ENCODE results near the gene SPAG17. TPM values are rescaled to one million over a fixed set of nuclear protein-coding genes. Genes with fewer than 3 reads are reported as not detected.

The SPAG17 gene
- total RNA-seq, 1 donor from 2014 or later: 0.12 TPM

DNA sequence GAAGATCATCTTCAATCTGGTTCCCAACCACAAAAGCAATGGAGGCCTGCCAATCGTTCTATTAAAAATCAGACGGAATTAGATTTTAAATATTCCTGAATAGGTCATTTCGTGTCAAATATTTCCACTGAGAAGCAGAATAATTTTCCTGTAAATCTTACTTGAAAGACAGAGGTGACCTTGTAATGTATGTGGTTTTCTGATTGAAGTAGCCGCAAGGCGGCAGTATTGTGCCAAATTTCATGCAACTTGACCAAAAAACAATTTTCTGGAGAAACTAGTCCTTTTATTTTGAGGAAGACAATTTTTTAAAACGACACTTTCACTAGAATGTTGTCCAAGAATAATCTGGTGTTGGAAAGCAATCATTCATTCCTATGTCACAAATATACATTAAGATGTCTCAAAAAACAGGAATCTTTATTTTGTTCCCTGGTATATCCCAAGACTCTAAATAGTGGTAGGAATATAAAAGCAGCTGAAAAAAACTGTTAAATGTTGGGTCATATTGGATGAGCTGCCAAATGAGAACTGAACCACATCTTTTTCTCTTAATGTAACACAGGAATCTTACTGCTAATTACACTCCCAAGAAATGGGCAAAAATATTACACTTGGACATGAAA is 33.6 kb downstream of the SPAG17 start:
- Histone ChIP-seq H3K4me1 (peaks cover 7% of the 10 kb centered on the region), H3K9me3 (no peaks in the 10 kb centered on the region), H3K4me3 (no peak overlapping the region), H3K36me3 (no peaks in the 10 kb centered on the region), H3K27ac (no peak overlapping the region), H3K27me3 (no peaks in the 10 kb centered on the region)
- DNase-seq: no peak
- no peak for ATAC-seq
- intact Hi-C loops (cut with DNase I): no loop called here
- TF ChIP-seq, protein P1, sequence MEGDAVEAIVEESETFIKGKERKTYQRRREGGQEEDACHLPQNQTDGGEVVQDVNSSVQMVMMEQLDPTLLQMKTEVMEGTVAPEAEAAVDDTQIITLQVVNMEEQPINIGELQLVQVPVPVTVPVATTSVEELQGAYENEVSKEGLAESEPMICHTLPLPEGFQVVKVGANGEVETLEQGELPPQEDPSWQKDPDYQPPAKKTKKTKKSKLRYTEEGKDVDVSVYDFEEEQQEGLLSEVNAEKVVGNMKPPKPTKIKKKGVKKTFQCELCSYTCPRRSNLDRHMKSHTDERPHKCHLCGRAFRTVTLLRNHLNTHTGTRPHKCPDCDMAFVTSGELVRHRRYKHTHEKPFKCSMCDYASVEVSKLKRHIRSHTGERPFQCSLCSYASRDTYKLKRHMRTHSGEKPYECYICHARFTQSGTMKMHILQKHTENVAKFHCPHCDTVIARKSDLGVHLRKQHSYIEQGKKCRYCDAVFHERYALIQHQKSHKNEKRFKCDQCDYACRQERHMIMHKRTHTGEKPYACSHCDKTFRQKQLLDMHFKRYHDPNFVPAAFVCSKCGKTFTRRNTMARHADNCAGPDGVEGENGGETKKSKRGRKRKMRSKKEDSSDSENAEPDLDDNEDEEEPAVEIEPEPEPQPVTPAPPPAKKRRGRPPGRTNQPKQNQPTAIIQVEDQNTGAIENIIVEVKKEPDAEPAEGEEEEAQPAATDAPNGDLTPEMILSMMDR (IDR thresholded peaks at IDR 0.05): peak; percentile 66

DNA sequence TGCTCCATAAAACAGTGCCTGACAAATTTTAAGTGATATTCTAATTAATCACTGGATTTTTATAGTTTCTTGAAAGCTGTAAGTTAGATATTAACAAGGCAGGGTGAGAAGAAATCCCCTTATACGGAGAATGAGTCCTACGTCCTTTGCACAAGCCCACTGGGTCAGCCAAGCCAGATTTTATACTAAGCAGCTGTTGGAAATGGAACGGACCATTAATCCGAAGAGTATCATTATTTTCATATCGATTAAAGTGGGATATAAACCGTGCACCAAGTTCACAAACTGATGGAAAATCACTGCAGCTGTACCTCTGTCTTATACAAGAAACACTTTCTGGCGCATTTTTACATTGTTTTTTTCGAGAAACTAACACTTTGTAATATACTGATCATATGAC is 35.2 kb downstream of the SPAG17 start:
- Histone ChIP-seq H3K9me3 (no peaks in the 10 kb centered on the region), H3K36me3 (no peaks in the 10 kb centered on the region), H3K4me3 (no peak overlapping the region), H3K27ac (no peak overlapping the region), H3K4me1 (peaks cover 7% of the 10 kb centered on the region), H3K27me3 (no peaks in the 10 kb centered on the region)
- intact Hi-C loops (cut with DNase I): no loop called here
- DNase-seq (no peak), ATAC-seq (no peak)
- TF ChIP-seq, protein P1 (IDR thresholded peaks at IDR 0.05): no peak

DNA sequence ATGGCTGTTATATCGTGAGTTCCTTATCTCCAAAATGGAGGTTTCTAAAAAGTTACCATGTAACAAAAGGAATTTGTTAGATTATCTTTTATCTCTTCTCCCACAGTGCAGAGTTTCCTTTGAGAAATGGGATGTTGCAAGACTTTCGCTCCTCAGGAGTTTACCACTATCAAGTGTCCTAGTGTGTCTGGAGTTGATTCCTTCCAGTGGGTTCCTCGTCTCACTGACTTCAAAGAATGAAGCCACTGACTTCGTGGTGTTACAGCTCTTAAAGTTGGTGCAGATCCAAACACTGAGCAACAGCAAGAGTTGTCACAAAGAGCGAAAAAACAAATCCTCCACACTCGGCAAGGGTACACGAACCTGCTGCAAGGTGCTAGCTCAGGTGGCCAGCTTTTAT is 37.0 kb downstream of the SPAG17 start:
- DNase-seq (no peak), ATAC-seq (no peak)
- intact Hi-C loops (cut with DNase I): no loop called here
- Histone ChIP-seq H3K9me3 (no peaks in the 10 kb centered on the region), H3K27me3 (no peaks in the 10 kb centered on the region), H3K4me3 (no peak overlapping the region), H3K27ac (no peak overlapping the region), H3K36me3 (no peaks in the 10 kb centered on the region), H3K4me1 (peaks cover 7% of the 10 kb centered on the region)
- TF ChIP-seq, protein P1 (IDR thresholded peaks at IDR 0.05): no peak

DNA sequence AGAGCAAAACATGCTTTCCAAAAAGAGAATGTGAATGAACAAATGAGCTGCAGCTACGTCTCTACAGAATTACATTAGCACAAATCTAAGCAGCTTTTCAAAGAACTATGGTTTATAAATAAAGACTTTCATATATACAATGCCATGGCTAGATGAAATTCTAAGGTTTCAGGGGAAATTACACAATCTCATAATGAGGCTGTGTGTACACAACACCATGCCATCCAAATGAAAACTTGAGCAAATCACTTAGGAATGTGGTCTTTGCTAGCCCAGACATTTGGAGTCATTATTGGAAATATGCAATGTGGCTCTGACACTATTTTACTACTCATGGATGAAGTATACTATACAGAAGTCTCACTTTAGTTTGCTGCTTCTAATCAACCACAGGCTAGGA is 37.5 kb downstream of the SPAG17 start:
- H3K4me3 ChIP-seq: no peak overlapping the region
- no peak overlapping the region for H3K27ac ChIP-seq
- TF ChIP-seq, protein P1 (IDR thresholded peaks at IDR 0.05): no peak
- no peaks in the 10 kb centered on the region for H3K27me3 ChIP-seq
- ATAC-seq (peak; percentile 68), DNase-seq (no peak)
- H3K9me3 ChIP-seq: no peaks in the 10 kb centered on the region
- peaks cover 7% of the 10 kb centered on the region for H3K4me1 ChIP-seq
- intact Hi-C loops (cut with DNase I): no loop called here
- H3K36me3 ChIP-seq: no peaks in the 10 kb centered on the region

DNA sequence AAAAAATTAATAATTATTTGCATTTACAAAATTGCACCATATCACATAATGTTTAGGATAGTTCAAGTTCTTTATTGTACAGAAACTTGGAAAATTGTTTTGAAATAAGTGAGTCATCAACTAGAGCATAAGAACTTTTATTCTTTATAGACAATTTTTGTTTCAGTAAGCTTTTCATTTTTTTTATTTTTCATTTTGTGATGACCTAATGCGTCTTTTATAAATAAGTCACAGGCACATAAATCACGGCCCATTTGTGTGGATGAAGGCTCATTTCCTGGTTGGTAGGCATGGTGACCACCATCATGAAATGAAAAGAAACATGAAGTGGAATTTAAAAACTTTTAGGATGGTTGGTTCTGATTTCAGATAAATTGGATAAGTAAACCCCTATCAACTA is 39.3 kb downstream of the SPAG17 start:
- H3K4me1 ChIP-seq: peaks cover 7% of the 10 kb centered on the region
- no peak overlapping the region for H3K27ac ChIP-seq
- TF ChIP-seq, protein P1 (IDR thresholded peaks at IDR 0.05): no peak
- no peak for DNase-seq
- H3K4me3 ChIP-seq: no peak overlapping the region
- H3K27me3 ChIP-seq: peaks cover 5% of the 10 kb centered on the region
- H3K36me3 ChIP-seq: no peaks in the 10 kb centered on the region
- ATAC-seq: no peak
- no peaks in the 10 kb centered on the region for H3K9me3 ChIP-seq
- intact Hi-C loops (cut with DNase I): no loop called here

DNA sequence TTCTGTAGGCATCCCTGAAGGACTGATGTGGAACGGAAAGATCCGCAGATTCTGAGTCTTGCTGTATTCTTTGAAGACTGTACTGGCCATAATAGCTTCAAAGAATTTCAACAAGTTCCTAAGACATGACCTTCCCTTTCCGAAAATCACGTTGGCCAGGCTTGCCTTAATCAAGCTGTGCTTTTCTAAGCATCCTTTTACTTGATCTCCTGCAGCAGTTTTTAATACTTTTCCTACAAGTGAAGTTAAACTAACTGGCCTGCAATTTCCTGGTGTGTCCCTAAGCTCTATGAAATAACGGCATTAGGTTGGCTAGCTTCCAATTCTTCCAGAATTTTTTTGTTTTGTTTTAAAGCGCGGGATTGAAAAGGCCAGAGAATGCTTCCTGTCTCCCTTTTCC is 40.3 kb downstream of the SPAG17 start:
- no peaks in the 10 kb centered on the region for H3K9me3 ChIP-seq
- TF ChIP-seq, protein P1 (IDR thresholded peaks at IDR 0.05): no peak
- intact Hi-C loops (cut with DNase I): no loop called here
- no peak overlapping the region for H3K27ac ChIP-seq
- no peak for ATAC-seq
- H3K4me1 ChIP-seq: peaks cover 7% of the 10 kb centered on the region
- DNase-seq: no peak
- H3K27me3 ChIP-seq: peaks cover 5% of the 10 kb centered on the region
- no peak overlapping the region for H3K4me3 ChIP-seq
- no peaks in the 10 kb centered on the region for H3K36me3 ChIP-seq

Data from upper lobe of right lung (tissue), 1 donor.